ENCODE results near the gene CDH23.

CDH23 gene

GRCh38 chr10:71562904-71563303 lies 166.2 kb downstream of the CDH23 start:
- no peak overlapping the region for H3K27ac ChIP-seq (ENCODE audit: low read depth in 2 of 2, low read length in 2 of 2)
- H3K36me3 ChIP-seq (ENCODE audit: control insufficient read depth in 2 of 2, insufficient read depth in 2 of 2, low read length in 2 of 2), result no peaks in the 10 kb centered on the region
- H3K27me3 ChIP-seq (ENCODE audit: control insufficient read depth in 2 of 2, insufficient read depth in 2 of 2, low read length in 2 of 2), result peaks cover 0 to 3% of the 10 kb centered on the region in 2 donors
- no peaks in the 10 kb centered on the region for H3K4me1 ChIP-seq (ENCODE audit: control insufficient read depth in 2 of 2, insufficient read depth in 2 of 2, low read length in 2 of 2)
- no peak overlapping the region for H3K4me3 ChIP-seq (ENCODE audit: low read length in 2 of 2)
- H3K9ac ChIP-seq (ENCODE audit: low read depth in 1 of 2, low read length in 2 of 2), result no peak overlapping the region
- H3K9me3 ChIP-seq (ENCODE audit: control insufficient read depth in 2 of 2, low read length in 2 of 2), result no peaks in the 10 kb centered on the region

- H3K36me3 ChIP-seq (ENCODE audit: control insufficient read depth in 2 of 2, insufficient read depth in 2 of 2, low read length in 2 of 2), result no peaks in the 10 kb centered on the region
- no peaks in the 10 kb centered on the region for H3K4me1 ChIP-seq (ENCODE audit: control insufficient read depth in 2 of 2, insufficient read depth in 2 of 2, low read length in 2 of 2)
- H3K9ac ChIP-seq (ENCODE audit: low read depth in 1 of 2, low read length in 2 of 2), result no peak overlapping the region
- no peaks in the 10 kb centered on the region for H3K9me3 ChIP-seq (ENCODE audit: control insufficient read depth in 2 of 2, low read length in 2 of 2)
- no peak overlapping the region for H3K4me3 ChIP-seq (ENCODE audit: low read length in 2 of 2)
- H3K27me3 ChIP-seq (ENCODE audit: control insufficient read depth in 2 of 2, insufficient read depth in 2 of 2, low read length in 2 of 2), result peaks cover 0 to 3% of the 10 kb centered on the region in 2 donors
- H3K27ac ChIP-seq (ENCODE audit: low read depth in 2 of 2, low read length in 2 of 2), result no peak overlapping the region
Measured at GRCh38 chr10:71564194-71564820, 167.6 kb downstream of the CDH23 start.

GRCh38 chr10:71565284-71566000 lies 168.7 kb downstream of the CDH23 start:
- Histone ChIP-seq H3K9me3 (ENCODE audit: control insufficient read depth in 2 of 2, low read length in 2 of 2) (no peaks in the 10 kb centered on the region), H3K4me3 (ENCODE audit: low read length in 2 of 2) (no peak overlapping the region), H3K27me3 (ENCODE audit: control insufficient read depth in 2 of 2, insufficient read depth in 2 of 2, low read length in 2 of 2) (no peaks in the 10 kb centered on the region), H3K4me1 (ENCODE audit: control insufficient read depth in 2 of 2, insufficient read depth in 2 of 2, low read length in 2 of 2) (no peaks in the 10 kb centered on the region), H3K27ac (ENCODE audit: low read depth in 2 of 2, low read length in 2 of 2) (no peak overlapping the region), H3K9ac (ENCODE audit: low read depth in 1 of 2, low read length in 2 of 2) (no peak overlapping the region), H3K36me3 (ENCODE audit: control insufficient read depth in 2 of 2, insufficient read depth in 2 of 2, low read length in 2 of 2) (no peaks in the 10 kb centered on the region)

- H3K36me3 ChIP-seq (ENCODE audit: control insufficient read depth in 2 of 2, insufficient read depth in 2 of 2, low read length in 2 of 2), result no peaks in the 10 kb centered on the region
- H3K4me1 ChIP-seq (ENCODE audit: control insufficient read depth in 2 of 2, insufficient read depth in 2 of 2, low read length in 2 of 2), result no peaks in the 10 kb centered on the region
- H3K9ac ChIP-seq (ENCODE audit: low read depth in 1 of 2, low read length in 2 of 2), result no peak overlapping the region
- H3K27ac ChIP-seq (ENCODE audit: low read depth in 2 of 2, low read length in 2 of 2), result no peak overlapping the region
- no peak overlapping the region for H3K4me3 ChIP-seq (ENCODE audit: low read length in 2 of 2)
- no peaks in the 10 kb centered on the region for H3K27me3 ChIP-seq (ENCODE audit: control insufficient read depth in 2 of 2, insufficient read depth in 2 of 2, low read length in 2 of 2)
- no peaks in the 10 kb centered on the region for H3K9me3 ChIP-seq (ENCODE audit: control insufficient read depth in 2 of 2, low read length in 2 of 2)
Measured at GRCh38 chr10:71567006-71567405, 170.3 kb downstream of the CDH23 start.

GRCh38 chr10:71568896-71569492 lies 172.3 kb downstream of the CDH23 start:
- Histone ChIP-seq H3K4me3 (ENCODE audit: low read length in 2 of 2) (no peak overlapping the region), H3K27ac (ENCODE audit: low read depth in 2 of 2, low read length in 2 of 2) (no peak overlapping the region), H3K4me1 (ENCODE audit: control insufficient read depth in 2 of 2, insufficient read depth in 2 of 2, low read length in 2 of 2) (no peaks in the 10 kb centered on the region), H3K9ac (ENCODE audit: low read depth in 1 of 2, low read length in 2 of 2) (no peak overlapping the region), H3K9me3 (ENCODE audit: control insufficient read depth in 2 of 2, low read length in 2 of 2) (no peaks in the 10 kb centered on the region), H3K36me3 (ENCODE audit: control insufficient read depth in 2 of 2, insufficient read depth in 2 of 2, low read length in 2 of 2) (no peaks in the 10 kb centered on the region), H3K27me3 (ENCODE audit: control insufficient read depth in 2 of 2, insufficient read depth in 2 of 2, low read length in 2 of 2) (no peaks in the 10 kb centered on the region)

GRCh38 chr10:71569775-71570588 lies 173.3 kb downstream of the CDH23 start:
- Histone ChIP-seq H3K4me3 (ENCODE audit: low read length in 2 of 2) (no peak overlapping the region), H3K4me1 (ENCODE audit: control insufficient read depth in 2 of 2, insufficient read depth in 2 of 2, low read length in 2 of 2) (no peaks in the 10 kb centered on the region), H3K9me3 (ENCODE audit: control insufficient read depth in 2 of 2, low read length in 2 of 2) (no peaks in the 10 kb centered on the region), H3K27ac (ENCODE audit: low read depth in 2 of 2, low read length in 2 of 2) (no peak overlapping the region), H3K9ac (ENCODE audit: low read depth in 1 of 2, low read length in 2 of 2) (no peak overlapping the region), H3K27me3 (ENCODE audit: control insufficient read depth in 2 of 2, insufficient read depth in 2 of 2, low read length in 2 of 2) (no peaks in the 10 kb centered on the region), H3K36me3 (ENCODE audit: control insufficient read depth in 2 of 2, insufficient read depth in 2 of 2, low read length in 2 of 2) (no peaks in the 10 kb centered on the region)

GRCh38 chr10:71571460-71572175 lies 174.9 kb downstream of the CDH23 start:
- no peak overlapping the region for H3K9ac ChIP-seq (ENCODE audit: low read depth in 1 of 2, low read length in 2 of 2)
- no peaks in the 10 kb centered on the region for H3K9me3 ChIP-seq (ENCODE audit: control insufficient read depth in 2 of 2, low read length in 2 of 2)
- no peak overlapping the region for H3K4me3 ChIP-seq (ENCODE audit: low read length in 2 of 2)
- H3K36me3 ChIP-seq (ENCODE audit: control insufficient read depth in 2 of 2, insufficient read depth in 2 of 2, low read length in 2 of 2), result no peaks in the 10 kb centered on the region
- no peaks in the 10 kb centered on the region for H3K4me1 ChIP-seq (ENCODE audit: control insufficient read depth in 2 of 2, insufficient read depth in 2 of 2, low read length in 2 of 2)
- no peak overlapping the region for H3K27ac ChIP-seq (ENCODE audit: low read depth in 2 of 2, low read length in 2 of 2)
- no peaks in the 10 kb centered on the region for H3K27me3 ChIP-seq (ENCODE audit: control insufficient read depth in 2 of 2, insufficient read depth in 2 of 2, low read length in 2 of 2)

GRCh38 chr10:71572962-71573361 lies 176.2 kb downstream of the CDH23 start:
- no peak overlapping the region for H3K27ac ChIP-seq (ENCODE audit: low read depth in 2 of 2, low read length in 2 of 2)
- no peak overlapping the region for H3K9ac ChIP-seq (ENCODE audit: low read depth in 1 of 2, low read length in 2 of 2)
- no peaks in the 10 kb centered on the region for H3K9me3 ChIP-seq (ENCODE audit: control insufficient read depth in 2 of 2, low read length in 2 of 2)
- no peak overlapping the region for H3K4me3 ChIP-seq (ENCODE audit: low read length in 2 of 2)
- H3K27me3 ChIP-seq (ENCODE audit: control insufficient read depth in 2 of 2, insufficient read depth in 2 of 2, low read length in 2 of 2), result no peaks in the 10 kb centered on the region
- H3K4me1 ChIP-seq (ENCODE audit: control insufficient read depth in 2 of 2, insufficient read depth in 2 of 2, low read length in 2 of 2), result no peaks in the 10 kb centered on the region
- no peaks in the 10 kb centered on the region for H3K36me3 ChIP-seq (ENCODE audit: control insufficient read depth in 2 of 2, insufficient read depth in 2 of 2, low read length in 2 of 2)

- H3K9ac ChIP-seq (ENCODE audit: low read depth in 1 of 2, low read length in 2 of 2), result no peak overlapping the region
- H3K27ac ChIP-seq (ENCODE audit: low read depth in 2 of 2, low read length in 2 of 2), result no peak overlapping the region
- H3K4me1 ChIP-seq (ENCODE audit: control insufficient read depth in 2 of 2, insufficient read depth in 2 of 2, low read length in 2 of 2), result no peaks in the 10 kb centered on the region
- no peaks in the 10 kb centered on the region for H3K36me3 ChIP-seq (ENCODE audit: control insufficient read depth in 2 of 2, insufficient read depth in 2 of 2, low read length in 2 of 2)
- no peaks in the 10 kb centered on the region for H3K27me3 ChIP-seq (ENCODE audit: control insufficient read depth in 2 of 2, insufficient read depth in 2 of 2, low read length in 2 of 2)
- no peak overlapping the region for H3K4me3 ChIP-seq (ENCODE audit: low read length in 2 of 2)
- no peaks in the 10 kb centered on the region for H3K9me3 ChIP-seq (ENCODE audit: control insufficient read depth in 2 of 2, low read length in 2 of 2)
Measured at GRCh38 chr10:71573562-71574518, 177.1 kb downstream of the CDH23 start.
